Karpas-422 (cell line): ENCODE results near the gene CALB2. TPM values are rescaled to one million over a fixed set of nuclear protein-coding genes. Genes with fewer than 3 reads are reported as not detected.
A peak's percentile ranks its signal among the peaks of the same experiment; 100 is the strongest.

Source experiments
- DNase-seq: peaks from one replicate; pipeline ENCODE4 v3.0.0-alpha.2; 2015
- H2AFZ ChIP-seq: fragments of 200-600 bp; sonication (generic); 2 replicates; pipeline ENCODE4 v1.6.1; 2014; ENCODE audit warnings: antibody characterized with exemption, low read length, mixed read lengths
- H3K27ac ChIP-seq: fragments of 200-600 bp; sonication (generic); 2 replicates; pipeline ENCODE4 v1.5.1; 2014; ENCODE audit warnings: mild to moderate bottlenecking, low read length, moderate library complexity
- H3K27me3 ChIP-seq: fragments of 200-600 bp; sonication (generic); 2 replicates; pipeline ENCODE4 v1.6.1; 2014; ENCODE audit warnings: low read length, mixed read lengths
- H3K36me3 ChIP-seq: fragments of 200-600 bp; sonication (generic); 2 replicates; pipeline ENCODE4 v1.6.1; 2014; ENCODE audit warnings: low read length, mixed read lengths; ENCODE audit not compliant: insufficient read depth
- H3K4me1 ChIP-seq: fragments of 200-600 bp; sonication (generic); 2 replicates; pipeline ENCODE4 v1.6.1; 2014; ENCODE audit warnings: mild to moderate bottlenecking, low read length, mixed read lengths
- H3K4me2 ChIP-seq: fragments of 200-600 bp; sonication (generic); 2 replicates; pipeline ENCODE4 v1.6.1; 2014; ENCODE audit warnings: low read length, low read depth, mild to moderate bottlenecking; ENCODE audit not compliant: poor library complexity, severe bottlenecking
- H3K4me3 ChIP-seq: fragments of 200-600 bp; sonication (generic); 2 replicates; pipeline ENCODE4 v1.5.1; 2014; ENCODE audit warnings: mild to moderate bottlenecking, antibody characterized with exemption, low read length, mixed read lengths
- H3K79me2 ChIP-seq: fragments of 200-600 bp; sonication (generic); 2 replicates; pipeline ENCODE4 v1.6.1; 2014; ENCODE audit warnings: mild to moderate bottlenecking, low read length, mixed read lengths
- H3K9ac ChIP-seq: fragments of 200-600 bp; sonication (generic); 2 replicates; pipeline ENCODE4 v1.6.0; 2014; ENCODE audit warnings: low read length
- H3K9me2 ChIP-seq: fragments of 200-600 bp; sonication (generic), shearing (Covaris generic); replicated peaks from 2 replicates; pipeline ENCODE4 v1.6.0; 2014; ENCODE audit warnings: mild to moderate bottlenecking, low read length, moderate library complexity; ENCODE audit not compliant: insufficient read depth
- H3K9me3 ChIP-seq: fragments of 300-700, 200-600 bp; sonication (generic); 2 replicates; pipeline ENCODE4 v1.6.1; 2014; ENCODE audit warnings: low read length, mixed read lengths
- H4K20me1 ChIP-seq: fragments of 200-600 bp; sonication (generic); 2 replicates; pipeline ENCODE4 v1.6.1; 2014; ENCODE audit warnings: mild to moderate bottlenecking, antibody characterized with exemption, low read length, low read depth; ENCODE audit not compliant: insufficient read depth
- total RNA-seq: library from RNA; depleted of rRNA; stranded (reverse); fragments of >200 nt; shearing (Covaris generic); gene quantifications from 2 replicates; pipeline ENCODE4 v1.2.3, GENCODE V29; 2014; ENCODE audit warnings: low replicate concordance

Gene CALB2
- total RNA-seq, 1 experiment from 2014 or later: not detected

DNA sequence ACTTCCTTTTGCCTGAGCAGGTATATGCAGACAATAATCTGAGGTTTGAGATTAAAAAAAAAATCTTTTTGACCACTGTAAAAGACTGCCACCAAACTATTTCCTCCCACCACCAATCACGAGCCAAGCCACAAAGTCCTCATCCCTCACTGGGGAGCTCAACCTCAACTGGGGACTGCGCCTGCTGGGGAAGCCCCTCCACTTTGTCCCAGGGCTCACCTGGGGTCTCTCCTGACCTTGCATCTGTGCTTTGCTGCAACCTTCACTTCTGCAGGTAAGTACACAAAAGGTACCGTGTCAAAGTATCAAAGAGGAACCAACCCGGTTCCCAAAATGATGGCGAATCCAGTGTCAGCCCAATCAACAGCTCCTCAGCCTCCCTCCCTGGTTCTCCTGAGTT is 47.8 kb downstream of the CALB2 start:
- Histone ChIP-seq H3K27me3 (no peaks in the 10 kb centered on the region), H3K4me3 (no peak overlapping the region), H3K9ac (no peak overlapping the region), H3K9me2 (no peaks in the 10 kb centered on the region), H4K20me1 (no peaks in the 10 kb centered on the region), H2AFZ (no peak overlapping the region), H3K4me2 (no peak overlapping the region), H3K36me3 (no peaks in the 10 kb centered on the region), H3K27ac (no peak overlapping the region), H3K79me2 (no peaks in the 10 kb centered on the region), H3K4me1 (no peaks in the 10 kb centered on the region), H3K9me3 (no peaks in the 10 kb centered on the region; the same call in 1 of the 2 replicates)
- DNase-seq: no peak

DNA sequence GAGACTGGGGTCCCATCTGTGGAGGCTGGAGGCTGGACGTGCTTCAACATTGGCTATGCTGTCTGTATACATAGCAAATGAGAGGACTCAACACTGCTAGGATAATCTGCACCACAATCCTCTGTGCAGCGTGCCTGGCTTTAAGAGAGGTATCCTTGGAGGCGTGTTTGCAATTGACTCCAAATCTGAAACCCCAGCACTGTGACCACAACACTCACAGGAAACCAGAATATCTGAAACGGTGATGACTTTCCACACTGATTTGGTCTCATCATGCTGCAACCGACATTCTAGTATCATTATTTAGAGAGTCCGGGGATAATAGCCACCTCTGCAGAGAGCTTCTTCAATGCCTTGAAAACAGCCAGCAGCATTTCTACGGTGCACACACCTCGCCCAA is 48.2 kb downstream of the CALB2 start:
- Histone ChIP-seq H3K4me1 (no peaks in the 10 kb centered on the region), H3K9ac (no peak overlapping the region), H3K4me2 (no peak overlapping the region), H3K27me3 (no peaks in the 10 kb centered on the region), H3K9me2 (no peaks in the 10 kb centered on the region), H3K4me3 (no peak overlapping the region), H3K27ac (no peak overlapping the region), H4K20me1 (no peaks in the 10 kb centered on the region), H2AFZ (no peak overlapping the region), H3K9me3 (no peaks in the 10 kb centered on the region; the same call in 1 of the 2 replicates), H3K36me3 (no peaks in the 10 kb centered on the region), H3K79me2 (no peaks in the 10 kb centered on the region)
- DNase-seq: no peak

GRCh38 chr16:71407731-71408130 is 49.2 kb downstream of the CALB2 start:
- no peak for DNase-seq
- Histone ChIP-seq H3K27me3 (no peaks in the 10 kb centered on the region), H4K20me1 (no peaks in the 10 kb centered on the region), H3K4me2 (no peak overlapping the region), H3K79me2 (no peaks in the 10 kb centered on the region), H2AFZ (no peak overlapping the region), H3K27ac (no peak overlapping the region), H3K9ac (no peak overlapping the region), H3K4me1 (peaks cover 3% of the 10 kb centered on the region), H3K4me3 (no peak overlapping the region), H3K9me2 (no peaks in the 10 kb centered on the region), H3K9me3 (no peaks in the 10 kb centered on the region; the same call in 1 of the 2 replicates), H3K36me3 (no peaks in the 10 kb centered on the region)

DNA sequence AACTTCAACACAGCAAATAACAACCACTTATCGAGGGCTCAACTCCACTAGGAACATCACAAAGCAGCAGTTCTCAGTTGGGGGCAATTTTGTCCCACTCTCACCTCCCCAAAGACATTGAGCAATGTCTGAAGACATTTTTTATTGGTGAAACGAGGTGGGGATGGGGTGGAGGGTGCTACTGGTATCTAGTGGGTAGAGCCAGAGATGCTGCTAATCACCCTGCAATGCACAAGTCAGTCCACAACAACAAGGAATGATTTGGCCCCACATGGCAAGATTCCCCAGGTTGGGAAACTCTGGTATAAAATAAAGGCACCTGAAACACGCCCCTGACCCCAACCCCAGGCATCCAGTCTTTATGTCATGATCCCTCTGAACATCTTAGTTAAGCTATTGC is 50.0 kb downstream of the CALB2 start:
- H3K79me2 ChIP-seq: no peaks in the 10 kb centered on the region
- no peak overlapping the region for H3K4me3 ChIP-seq
- no peaks in the 10 kb centered on the region for H3K36me3 ChIP-seq
- H3K27ac ChIP-seq: no peak overlapping the region
- H3K9ac ChIP-seq: no peak overlapping the region
- no peak overlapping the region for H3K4me2 ChIP-seq
- H4K20me1 ChIP-seq: no peaks in the 10 kb centered on the region
- H2AFZ ChIP-seq: no peak overlapping the region
- no peaks in the 10 kb centered on the region; the same call in 1 of the 2 replicates for H3K9me3 ChIP-seq
- H3K4me1 ChIP-seq: peaks cover 3% of the 10 kb centered on the region
- no peaks in the 10 kb centered on the region for H3K9me2 ChIP-seq
- no peaks in the 10 kb centered on the region for H3K27me3 ChIP-seq
- no peak for DNase-seq

DNA sequence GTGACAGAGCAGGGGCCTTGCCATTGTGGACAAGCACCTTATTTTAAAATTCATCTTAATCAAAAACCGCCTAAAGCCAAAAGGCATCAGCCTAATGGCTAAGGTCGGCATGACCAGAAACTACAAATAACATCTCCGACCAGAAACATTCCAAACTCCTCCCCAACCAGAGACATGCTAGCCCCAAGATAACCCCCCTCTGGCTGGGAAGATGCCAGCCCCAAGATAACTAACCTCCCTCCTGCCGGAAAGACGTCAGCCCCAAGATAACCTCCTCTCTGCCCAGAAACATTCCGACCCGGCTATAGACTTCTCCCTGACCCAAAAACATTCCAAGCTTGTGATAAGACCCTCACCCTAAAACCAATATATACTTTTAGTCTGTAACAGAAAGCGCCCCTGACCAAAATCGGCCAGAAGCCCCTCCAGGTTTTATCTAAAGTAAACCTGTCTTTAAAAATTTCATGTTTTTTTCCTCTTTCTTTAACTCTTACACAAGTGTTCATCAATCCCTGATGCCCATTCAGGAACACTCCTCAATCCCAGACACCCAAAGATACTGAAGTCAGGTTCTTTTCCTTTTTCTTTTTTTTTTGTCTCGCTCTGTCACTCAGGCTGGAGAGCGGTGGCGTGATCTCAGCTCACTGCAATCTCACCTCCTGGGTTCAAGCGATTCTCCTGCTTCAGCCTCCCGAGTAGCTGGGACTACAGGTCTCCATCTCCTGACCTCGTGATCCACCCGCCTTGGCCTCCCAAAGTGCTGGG is 50.7 kb downstream of the CALB2 start:
- Histone ChIP-seq H3K79me2 (no peaks in the 10 kb centered on the region), H3K4me3 (no peak overlapping the region), H4K20me1 (no peaks in the 10 kb centered on the region), H3K9me2 (no peaks in the 10 kb centered on the region), H3K9ac (no peak overlapping the region), H3K27ac (no peak overlapping the region), H3K9me3 (no peaks in the 10 kb centered on the region; the same call in 1 of the 2 replicates), H3K27me3 (no peaks in the 10 kb centered on the region), H3K36me3 (no peaks in the 10 kb centered on the region), H3K4me2 (no peak overlapping the region), H3K4me1 (peaks cover 3% of the 10 kb centered on the region), H2AFZ (no peak overlapping the region)
- DNase-seq: no peak

GRCh38 chr16:71410146-71410545 is 51.6 kb downstream of the CALB2 start:
- Histone ChIP-seq H3K4me2 (no peak overlapping the region), H3K79me2 (no peaks in the 10 kb centered on the region), H3K9me3 (no peaks in the 10 kb centered on the region), H3K4me1 (peaks cover 3% of the 10 kb centered on the region), H3K4me3 (no peak overlapping the region), H3K9me2 (no peaks in the 10 kb centered on the region), H3K36me3 (no peaks in the 10 kb centered on the region), H2AFZ (no peak overlapping the region), H3K27me3 (no peaks in the 10 kb centered on the region), H4K20me1 (no peaks in the 10 kb centered on the region), H3K9ac (no peak overlapping the region), H3K27ac (no peak overlapping the region)
- no peak for DNase-seq

DNA sequence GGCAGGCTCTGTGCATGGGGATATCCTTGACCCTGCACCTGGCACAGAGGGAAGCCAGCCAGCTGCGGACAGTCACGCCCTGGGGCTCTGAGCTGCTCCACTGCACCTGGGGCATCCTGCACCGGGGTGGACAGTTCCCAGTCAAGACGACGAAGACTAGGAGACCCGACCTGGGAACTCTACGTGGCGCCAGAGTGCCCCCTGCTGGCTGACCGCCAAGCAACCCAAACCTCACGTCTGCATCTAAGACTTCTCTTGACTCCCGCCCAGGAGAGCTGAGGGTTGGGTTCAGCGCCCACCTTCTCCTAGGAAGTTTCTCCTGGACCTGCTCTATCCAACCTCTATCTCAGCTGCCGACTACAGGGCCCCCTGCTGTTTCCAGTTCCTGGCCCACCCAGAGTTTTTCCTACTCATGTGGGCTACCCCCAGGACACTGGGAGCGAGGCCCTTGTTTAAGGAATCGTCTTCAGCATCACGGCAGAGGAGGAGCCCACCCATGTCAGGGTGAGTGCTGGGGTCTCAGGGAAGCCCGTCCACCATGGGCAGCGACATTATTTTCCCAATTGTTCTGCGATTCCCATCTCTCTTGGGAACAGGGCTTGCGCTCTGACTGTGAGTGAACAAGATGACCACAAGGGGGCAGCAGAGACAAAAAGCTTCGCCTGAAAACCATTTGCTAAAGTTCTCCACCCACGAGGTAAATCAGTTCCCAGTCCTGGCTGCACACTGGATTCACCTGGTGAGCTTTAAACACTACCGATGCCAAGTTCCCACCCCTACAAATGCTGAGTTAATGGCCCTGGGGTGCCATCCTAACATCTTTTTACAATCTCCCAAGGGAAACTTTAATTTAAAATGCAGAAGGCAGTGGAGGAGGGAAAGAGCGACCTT is 54.0 kb downstream of the CALB2 start:
- no peak overlapping the region for H3K4me3 ChIP-seq
- H3K4me2 ChIP-seq: no peak overlapping the region
- H3K9me2 ChIP-seq: no peaks in the 10 kb centered on the region
- H3K9me3 ChIP-seq: no peaks in the 10 kb centered on the region
- no peaks in the 10 kb centered on the region for H4K20me1 ChIP-seq
- H2AFZ ChIP-seq: no peak overlapping the region
- no peak overlapping the region for H3K27ac ChIP-seq
- H3K4me1 ChIP-seq: peaks cover 3% of the 10 kb centered on the region
- no peaks in the 10 kb centered on the region for H3K36me3 ChIP-seq
- no peak overlapping the region for H3K9ac ChIP-seq
- peak; percentile 90 for DNase-seq
- no peaks in the 10 kb centered on the region for H3K79me2 ChIP-seq
- H3K27me3 ChIP-seq: no peaks in the 10 kb centered on the region

DNA sequence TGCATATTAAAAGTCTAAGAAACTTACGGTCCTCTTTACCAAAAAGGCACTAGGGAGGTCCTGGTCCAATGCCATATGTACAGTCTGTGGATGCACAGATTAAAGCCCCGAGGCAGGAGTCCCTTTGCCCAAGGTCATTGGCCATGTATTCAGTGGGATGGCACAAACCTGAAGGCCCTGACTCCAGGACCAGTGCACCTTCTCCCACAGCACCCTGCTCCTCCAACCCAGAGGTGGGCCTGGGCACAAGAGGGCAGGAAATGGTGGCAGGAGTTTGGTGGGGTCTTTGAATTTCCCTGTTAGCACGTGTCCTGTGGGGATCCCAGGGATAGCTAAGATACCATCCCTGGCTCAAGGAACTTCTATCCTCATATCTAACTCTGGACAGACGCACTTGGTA is 54.8 kb downstream of the CALB2 start:
- Histone ChIP-seq H3K4me1 (peaks cover 3% of the 10 kb centered on the region), H3K36me3 (no peaks in the 10 kb centered on the region), H3K9ac (no peak overlapping the region), H3K79me2 (no peaks in the 10 kb centered on the region), H3K9me2 (no peaks in the 10 kb centered on the region), H3K4me3 (no peak overlapping the region), H3K9me3 (no peaks in the 10 kb centered on the region), H3K4me2 (no peak overlapping the region), H3K27ac (no peak overlapping the region), H3K27me3 (no peaks in the 10 kb centered on the region), H2AFZ (no peak overlapping the region), H4K20me1 (no peaks in the 10 kb centered on the region)
- DNase-seq: no peak
